ENCODE results near the gene RND2.
"Not testable (repeated sequence)": the region's sequence is repeated elsewhere in the genome, so short reads cannot be mapped to it uniquely, and the experiment has no call there.

RND2 gene, protein sequence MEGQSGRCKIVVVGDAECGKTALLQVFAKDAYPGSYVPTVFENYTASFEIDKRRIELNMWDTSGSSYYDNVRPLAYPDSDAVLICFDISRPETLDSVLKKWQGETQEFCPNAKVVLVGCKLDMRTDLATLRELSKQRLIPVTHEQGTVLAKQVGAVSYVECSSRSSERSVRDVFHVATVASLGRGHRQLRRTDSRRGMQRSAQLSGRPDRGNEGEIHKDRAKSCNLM

GRCh38 chr17:43024407-43025289, at the start of gene RND2:
Gene RND2 (plus strand): TSS chr17:43025231. CDS start chr17:43025348, 117 bp downstream.
- DNase-seq (ENCODE audit: low read depth) = peak; percentile 62

DNA sequence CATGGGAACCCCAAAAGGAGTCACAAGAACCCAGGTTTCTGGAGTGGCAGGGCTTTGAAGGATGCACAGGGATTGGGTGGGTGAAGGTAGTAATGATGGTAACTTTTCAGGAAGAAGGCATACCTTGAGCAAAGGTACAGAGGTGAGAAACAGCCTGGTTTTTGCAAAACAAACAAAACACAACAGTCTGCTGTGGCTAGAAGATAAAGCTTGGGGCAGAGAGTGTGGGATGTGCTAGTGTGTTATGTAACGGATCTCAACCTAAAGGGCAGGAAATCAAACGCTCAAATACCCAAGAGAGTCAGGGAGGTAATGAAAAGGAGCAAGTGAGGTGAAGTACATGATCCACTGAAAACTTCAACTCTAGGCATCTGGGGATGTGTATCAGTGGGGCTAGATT, 49.8 kb upstream of the RND2 start:
- DNase-seq (ENCODE audit: low read depth) = no peak

DNA sequence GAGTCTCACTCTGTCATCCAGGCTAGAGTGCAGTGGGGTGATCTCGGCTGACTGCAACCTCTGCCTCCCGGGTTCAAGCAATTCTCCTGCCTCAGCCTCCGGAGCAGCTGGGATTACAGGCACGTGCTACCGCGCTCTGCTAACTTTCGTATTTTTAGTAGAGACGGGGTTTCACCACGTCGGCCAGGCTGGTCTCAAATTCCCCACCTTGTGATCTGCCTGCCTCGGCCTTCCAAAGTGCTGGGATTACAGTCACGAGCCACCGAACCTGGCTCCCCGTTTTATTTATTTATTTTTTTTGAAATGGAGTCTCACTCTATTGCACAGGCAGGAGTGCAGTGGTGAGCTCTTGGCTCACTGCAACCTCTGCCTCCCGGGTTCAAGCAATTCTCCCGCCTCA, 49.3 kb upstream of the RND2 start:
- not testable (repeated sequence) for DNase-seq (ENCODE audit: low read depth)

DNA sequence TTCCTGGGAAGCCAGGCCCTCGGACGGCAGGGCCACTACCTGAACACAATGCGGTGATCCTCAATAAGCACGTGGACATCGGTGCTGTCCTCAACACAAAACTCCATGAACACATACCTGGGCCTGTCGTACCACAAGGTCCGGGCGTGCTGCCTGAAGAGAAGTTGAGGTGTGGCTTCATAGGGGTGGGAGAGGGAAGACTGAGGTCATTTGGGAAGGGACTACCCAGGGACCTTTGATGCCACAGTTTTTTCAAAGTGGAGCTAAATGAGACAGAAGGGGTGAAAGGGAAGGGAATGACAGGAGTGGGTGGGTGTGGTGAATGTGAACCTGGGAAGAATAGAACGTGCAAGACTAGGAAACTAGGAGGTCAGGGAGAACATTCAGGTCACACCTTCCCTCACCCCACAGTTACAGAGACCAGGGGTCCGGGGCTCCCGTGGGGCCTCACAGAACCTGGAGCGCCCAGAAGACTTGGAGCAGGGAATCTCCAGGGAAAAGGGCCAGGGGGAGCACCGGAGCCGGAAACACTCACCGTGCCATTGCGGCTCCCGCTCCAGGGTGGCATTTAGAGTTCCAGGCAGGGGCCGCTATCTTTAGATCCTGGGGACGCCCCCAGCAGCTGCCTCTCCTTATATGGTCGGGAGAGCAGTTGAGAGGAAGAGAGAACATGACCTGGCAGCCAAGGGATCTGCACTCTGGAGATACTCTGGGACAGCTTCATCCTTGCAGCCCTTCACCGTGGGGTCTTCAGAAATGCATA, 45.3 kb upstream of the RND2 start, which contains the start of gene PTGES3L:
PTGES3L (minus strand) TSS at position 570 of the 763 bp plus-strand sequence; CDS start at position 543, 27 bp downstream.
- DNase-seq (ENCODE audit: low read depth) = no peak

DNA sequence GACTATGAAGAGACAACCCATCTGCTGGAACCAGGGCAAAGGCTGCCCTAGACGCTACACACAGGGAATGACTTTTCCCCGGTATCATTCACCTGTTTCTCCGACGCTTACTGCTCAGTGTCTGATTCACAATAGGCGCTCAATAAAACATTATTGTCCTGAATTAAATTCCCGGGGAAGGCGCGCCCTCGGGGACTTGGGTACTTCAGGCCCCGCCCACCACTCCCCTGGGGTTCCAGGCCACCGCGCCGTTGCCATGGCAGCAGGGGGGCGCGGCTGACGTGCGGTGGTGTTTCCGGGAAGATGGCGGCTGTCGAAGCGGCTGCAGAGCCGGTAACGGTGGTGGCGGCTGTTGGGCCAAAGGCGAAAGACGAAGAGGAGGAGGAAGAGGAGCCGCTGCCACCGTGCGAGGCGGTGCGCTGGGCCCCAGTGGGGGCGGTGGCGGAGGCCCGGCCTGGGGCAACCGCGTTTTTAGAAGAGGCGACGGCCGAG, 44.7 kb upstream of the RND2 start, which contains the start of gene RUNDC1:
RUNDC1 (plus strand) TSS at position 292 of the 492 bp plus-strand sequence; CDS start at position 304, 12 bp downstream.
- peak; percentile 90 for DNase-seq (ENCODE audit: low read depth)

GRCh38 chr17:42980766-42981397, 44.1 kb upstream of the RND2 start:
- peak; percentile 56 for DNase-seq (ENCODE audit: low read depth)

DNA sequence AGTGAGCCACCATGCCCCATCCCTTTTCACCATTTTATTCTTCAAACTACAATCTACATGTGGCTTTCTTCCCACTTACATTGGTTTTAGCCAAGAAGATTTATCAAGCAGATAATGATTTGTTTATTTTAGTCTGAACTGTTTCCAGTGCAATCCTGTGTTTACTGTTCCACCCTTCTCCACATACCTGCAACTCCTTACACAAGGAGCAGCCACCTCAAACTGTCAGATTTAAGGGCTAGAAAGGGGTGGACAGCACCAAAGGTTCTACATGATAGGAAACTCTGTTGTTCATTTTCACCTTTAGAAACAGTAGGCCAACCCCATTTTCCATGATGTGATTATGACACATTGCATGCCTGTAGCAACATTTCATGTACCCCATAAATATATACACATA, 42.8 kb upstream of the RND2 start:
- no peak for DNase-seq (ENCODE audit: low read depth)

DNA sequence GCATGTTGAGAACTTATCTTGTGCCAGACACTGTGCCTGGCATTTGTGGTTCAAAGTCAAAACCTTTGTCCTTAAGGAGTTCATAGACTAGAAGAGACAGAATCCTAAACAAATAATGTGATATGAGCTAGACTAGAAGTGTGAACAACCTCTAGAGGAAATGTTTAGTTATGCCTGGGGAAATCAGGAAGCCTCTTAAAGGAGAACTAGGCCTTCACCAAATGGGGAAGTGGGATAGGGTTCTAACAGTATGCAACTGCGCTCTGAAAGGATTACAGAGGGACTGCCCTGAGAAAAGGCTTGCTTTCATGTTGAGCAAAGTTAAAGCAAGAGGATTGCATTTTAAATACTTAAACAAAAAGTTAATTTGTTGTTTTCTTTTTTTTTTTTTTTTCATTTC, 39.8 kb upstream of the RND2 start:
- DNase-seq (ENCODE audit: low read depth) = no peak

GRCh38 chr17:42989141-42989540, 35.9 kb upstream of the RND2 start:
- no peak for DNase-seq (ENCODE audit: low read depth)

GRCh38 chr17:42989726-42990652, 35.0 kb upstream of the RND2 start:
- DNase-seq (ENCODE audit: low read depth) = no peak

GRCh38 chr17:42991471-42991870, 33.6 kb upstream of the RND2 start:
- no peak for DNase-seq (ENCODE audit: low read depth)

- no peak for DNase-seq (ENCODE audit: low read depth)
These were observed 32.2 kb upstream of the RND2 start for GRCh38 chr17:42992872-42993271.

- not testable (repeated sequence) for DNase-seq (ENCODE audit: low read depth)
These were observed 31.1 kb upstream of the RND2 start for GRCh38 chr17:42993913-42994312.

- DNase-seq (ENCODE audit: low read depth) = no peak
These were observed 27.5 kb upstream of the RND2 start for GRCh38 chr17:42997390-42997983.

DNA sequence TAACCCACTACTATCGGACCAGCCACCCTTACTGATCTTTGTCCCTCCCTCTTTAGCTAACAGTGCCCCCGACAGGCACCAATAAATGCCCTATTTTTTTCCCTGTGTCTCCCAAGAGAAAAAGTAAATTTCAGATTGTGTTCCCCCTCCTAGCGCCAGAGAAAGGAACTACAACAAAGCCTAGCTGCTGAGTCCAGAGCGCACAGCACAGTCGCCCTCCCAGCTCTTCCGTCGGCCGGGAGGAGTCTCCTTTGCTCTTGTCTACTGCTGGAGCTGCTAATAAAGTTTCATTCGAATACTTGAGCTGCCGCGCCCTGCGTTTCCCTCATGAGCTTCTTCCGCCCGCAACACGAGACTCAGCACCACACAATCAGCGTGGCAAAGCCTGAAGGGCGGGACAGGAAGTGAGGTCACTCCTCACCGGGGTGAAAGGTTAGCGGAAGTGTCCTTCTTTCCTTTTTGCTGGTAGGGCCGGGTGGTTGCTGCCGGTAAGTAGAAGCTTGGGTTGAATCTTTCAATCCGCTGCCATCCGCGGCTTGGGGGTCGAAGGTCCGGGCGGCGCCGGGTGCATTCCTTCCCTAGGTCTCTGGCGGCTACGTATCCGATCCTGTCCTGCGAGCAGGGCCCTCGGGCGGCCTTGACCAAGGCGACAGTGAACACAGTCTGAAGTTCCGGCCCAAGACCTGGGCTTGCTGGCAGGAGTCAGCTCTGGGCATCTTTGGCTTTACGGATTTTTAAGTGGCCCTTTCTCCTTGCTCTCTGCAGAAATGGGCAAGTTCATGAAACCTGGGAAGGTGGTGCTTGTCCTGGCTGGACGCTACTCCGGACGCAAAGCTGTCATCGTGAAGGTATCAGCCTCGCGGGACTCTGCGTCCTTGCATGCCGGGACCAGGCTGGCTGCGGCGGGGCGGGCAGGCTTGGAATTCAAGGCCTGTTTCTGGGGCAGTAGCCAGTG, 26.8 kb upstream of the RND2 start, which contains the start of gene RPL27:
RPL27 (plus strand) TSS at position 436 of the 955 bp plus-strand sequence; CDS start at position 768, 332 bp downstream.
- DNase-seq (ENCODE audit: low read depth) = peak; percentile 93

DNA sequence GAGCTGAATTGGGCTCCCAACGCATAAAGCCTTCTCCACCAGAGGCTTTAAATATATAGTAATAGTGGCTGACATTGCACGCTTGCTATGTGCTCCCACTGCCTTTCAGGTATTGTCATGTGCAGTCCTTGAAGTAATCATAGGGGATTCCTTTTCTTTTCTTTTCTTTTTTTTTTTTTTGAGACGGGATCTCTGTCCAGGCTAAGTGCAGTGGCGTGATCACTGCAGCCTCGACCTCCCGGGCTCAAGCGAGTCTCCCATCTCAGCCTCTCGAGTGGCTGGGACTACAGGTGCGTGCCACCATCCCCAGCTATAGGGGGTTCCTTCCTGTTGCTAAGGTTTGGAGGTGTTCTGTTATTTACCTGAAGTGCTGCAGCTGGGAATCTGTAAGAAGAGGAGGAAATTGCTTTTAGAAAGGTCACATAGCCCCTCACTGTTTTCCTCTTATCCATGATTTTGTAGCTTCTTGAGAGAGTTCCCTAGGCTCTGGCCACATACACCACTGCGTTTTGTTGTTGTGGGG, 26.0 kb upstream of the RND2 start:
- DNase-seq (ENCODE audit: low read depth) = no peak

DNA sequence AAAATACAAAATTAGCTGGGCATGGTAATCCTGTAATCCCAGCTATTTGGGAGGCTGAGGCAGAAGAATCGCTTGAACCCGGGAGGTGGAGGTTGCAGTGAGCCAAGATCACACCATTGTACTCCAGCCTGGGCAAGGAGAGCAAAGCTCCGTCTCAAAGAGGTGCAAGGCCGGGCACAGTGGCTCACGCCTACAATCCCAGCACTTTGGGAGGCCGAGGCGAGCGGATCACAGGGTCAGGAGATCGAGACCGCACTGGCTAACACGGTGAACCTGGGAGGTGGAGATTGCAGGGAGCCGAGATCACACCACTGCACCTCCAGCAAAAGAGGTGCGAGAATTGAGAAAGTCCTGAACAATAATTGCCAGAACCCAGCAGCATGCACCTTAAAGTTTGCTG, 24.1 kb upstream of the RND2 start:
- DNase-seq (ENCODE audit: low read depth) = not testable (repeated sequence)

- DNase-seq (ENCODE audit: low read depth) = no peak
These were observed 21.4 kb upstream of the RND2 start for GRCh38 chr17:43003542-43004172.
